ENCODE data around the gene ABLIM1. TPM values are rescaled to one million over a fixed set of nuclear protein-coding genes. Genes with fewer than 3 reads are reported as not detected.

ABLIM1 gene
- total RNA-seq, 4 donors from 2014 or later, result 84.7 to 203 (median 150) TPM

DNA sequence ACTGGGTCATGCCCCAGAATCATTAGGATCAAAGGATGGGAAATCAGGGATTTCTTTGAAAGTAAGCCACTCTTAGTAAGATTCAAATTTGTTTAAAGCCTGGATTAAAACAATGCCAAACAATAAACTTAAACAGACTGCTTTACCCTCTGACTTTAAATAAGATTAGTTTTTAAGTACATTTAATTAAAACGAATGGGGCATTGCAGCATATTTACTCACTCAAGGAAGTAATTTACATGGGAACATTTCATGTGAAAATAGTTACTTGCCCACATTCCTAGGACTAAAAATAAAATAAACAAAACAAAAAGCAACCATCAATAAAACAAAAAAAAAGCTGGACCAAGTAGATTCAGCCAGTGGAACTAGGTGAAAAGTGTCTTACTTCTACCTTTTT, 7.8 kb downstream of the ABLIM1 start:
- no peak for DNase-seq
- intact Hi-C loops (cut with DNase I; ENCODE audit: low total_unique reads) (no loop called here), in situ Hi-C loops (cut with MboI; ENCODE audit: low sequenced_read_pairs in 4 of 4) (no loop called here)
- no peaks in the 10 kb centered on the region for H3K36me3 ChIP-seq
- no peak for ATAC-seq
- peaks cover 7 to 40% of the 10 kb centered on the region in 2 donors for H3K4me1 ChIP-seq
- no peaks in the 10 kb centered on the region for H3K27me3 ChIP-seq
- no peaks in the 10 kb centered on the region for H3K9me3 ChIP-seq
- peak overlapping the region in 3 of 4 donors; percentile 51 to 70 (median 53) for H3K27ac ChIP-seq
- no peak overlapping the region for H3K4me3 ChIP-seq
- no peak for TF ChIP-seq POLR2A (IDR thresholded peaks at IDR 0.05)
- TF ChIP-seq, protein P1, sequence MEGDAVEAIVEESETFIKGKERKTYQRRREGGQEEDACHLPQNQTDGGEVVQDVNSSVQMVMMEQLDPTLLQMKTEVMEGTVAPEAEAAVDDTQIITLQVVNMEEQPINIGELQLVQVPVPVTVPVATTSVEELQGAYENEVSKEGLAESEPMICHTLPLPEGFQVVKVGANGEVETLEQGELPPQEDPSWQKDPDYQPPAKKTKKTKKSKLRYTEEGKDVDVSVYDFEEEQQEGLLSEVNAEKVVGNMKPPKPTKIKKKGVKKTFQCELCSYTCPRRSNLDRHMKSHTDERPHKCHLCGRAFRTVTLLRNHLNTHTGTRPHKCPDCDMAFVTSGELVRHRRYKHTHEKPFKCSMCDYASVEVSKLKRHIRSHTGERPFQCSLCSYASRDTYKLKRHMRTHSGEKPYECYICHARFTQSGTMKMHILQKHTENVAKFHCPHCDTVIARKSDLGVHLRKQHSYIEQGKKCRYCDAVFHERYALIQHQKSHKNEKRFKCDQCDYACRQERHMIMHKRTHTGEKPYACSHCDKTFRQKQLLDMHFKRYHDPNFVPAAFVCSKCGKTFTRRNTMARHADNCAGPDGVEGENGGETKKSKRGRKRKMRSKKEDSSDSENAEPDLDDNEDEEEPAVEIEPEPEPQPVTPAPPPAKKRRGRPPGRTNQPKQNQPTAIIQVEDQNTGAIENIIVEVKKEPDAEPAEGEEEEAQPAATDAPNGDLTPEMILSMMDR (IDR thresholded peaks at IDR 0.05 in 4 of 5, conservative IDR thresholded peaks at IDR 0.05 in 1 of 5), result no peak

DNA sequence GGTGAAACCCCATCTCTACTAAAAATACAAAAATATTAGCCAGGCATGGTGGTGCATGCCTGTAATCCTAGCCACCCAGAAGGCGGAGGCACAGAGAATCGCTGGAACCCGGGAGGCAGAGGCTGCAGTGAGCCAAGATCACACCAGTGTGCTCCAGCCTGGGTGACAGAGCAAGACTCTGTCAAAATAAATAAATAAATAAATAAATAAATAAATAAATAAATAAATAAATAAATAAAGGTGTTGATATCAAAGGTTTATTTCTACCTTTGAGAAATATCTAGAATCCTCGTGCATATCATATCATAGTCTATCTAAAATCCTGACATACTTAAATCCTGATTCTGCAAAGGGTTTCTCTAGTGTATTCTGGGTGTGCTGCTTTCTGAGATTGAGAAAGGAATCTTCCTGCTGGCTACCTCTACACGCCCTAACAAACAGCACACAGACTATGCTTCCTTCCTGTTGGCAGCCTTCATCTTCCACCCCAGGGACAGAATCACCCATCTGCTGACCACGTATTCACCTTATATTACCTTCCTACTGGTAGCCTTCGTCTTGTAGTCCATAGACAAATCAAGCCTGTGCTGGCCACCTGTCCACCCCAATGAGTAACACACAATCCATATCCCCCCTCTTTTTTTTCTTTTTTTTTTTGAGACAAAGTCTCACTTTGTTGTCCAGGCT, 8.7 kb downstream of the ABLIM1 start:
- peak in 1 of 2 donors; percentile 34 for ATAC-seq
- peaks cover 7 to 40% of the 10 kb centered on the region in 2 donors for H3K4me1 ChIP-seq

DNA sequence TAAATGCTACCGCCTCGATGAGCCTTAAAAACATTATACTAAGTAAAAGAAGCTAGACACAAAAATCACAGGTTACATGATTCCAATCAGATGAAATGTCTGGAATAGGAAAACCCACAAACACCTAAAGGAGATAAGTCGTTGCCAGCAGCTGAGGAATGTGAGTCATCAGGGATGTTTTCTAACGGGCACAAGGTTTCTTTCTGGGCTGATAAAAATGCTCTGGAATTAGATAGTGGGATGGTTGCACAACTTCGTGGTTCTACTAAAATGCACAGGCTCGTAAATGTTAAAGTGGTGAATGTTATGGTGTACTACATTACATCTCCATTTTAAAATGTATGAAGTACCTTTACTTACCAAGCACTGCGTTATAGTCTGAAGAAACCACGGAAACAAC, 9.7 kb downstream of the ABLIM1 start:
- no peak overlapping the region for H3K4me3 ChIP-seq

More for the DNA sequence above, 8.7 kb downstream of the ABLIM1 start:
- Histone ChIP-seq H3K27ac (peak overlapping the region; percentile 41 to 70 (median 52)), H3K27me3 (no peaks in the 10 kb centered on the region), H3K4me3 (no peak overlapping the region), H3K36me3 (no peaks in the 10 kb centered on the region), H3K9me3 (no peaks in the 10 kb centered on the region)
- in situ Hi-C loops (cut with MboI; ENCODE audit: low sequenced_read_pairs in 4 of 4), result no loop called here
- no peak for TF ChIP-seq POLR2A (IDR thresholded peaks at IDR 0.05)
- TF ChIP-seq, protein P1 (IDR thresholded peaks at IDR 0.05 in 4 of 5, conservative IDR thresholded peaks at IDR 0.05 in 1 of 5), result no peak
- intact Hi-C loops (cut with DNase I; ENCODE audit: low total_unique reads), result no loop called here
- no peak for DNase-seq

DNA sequence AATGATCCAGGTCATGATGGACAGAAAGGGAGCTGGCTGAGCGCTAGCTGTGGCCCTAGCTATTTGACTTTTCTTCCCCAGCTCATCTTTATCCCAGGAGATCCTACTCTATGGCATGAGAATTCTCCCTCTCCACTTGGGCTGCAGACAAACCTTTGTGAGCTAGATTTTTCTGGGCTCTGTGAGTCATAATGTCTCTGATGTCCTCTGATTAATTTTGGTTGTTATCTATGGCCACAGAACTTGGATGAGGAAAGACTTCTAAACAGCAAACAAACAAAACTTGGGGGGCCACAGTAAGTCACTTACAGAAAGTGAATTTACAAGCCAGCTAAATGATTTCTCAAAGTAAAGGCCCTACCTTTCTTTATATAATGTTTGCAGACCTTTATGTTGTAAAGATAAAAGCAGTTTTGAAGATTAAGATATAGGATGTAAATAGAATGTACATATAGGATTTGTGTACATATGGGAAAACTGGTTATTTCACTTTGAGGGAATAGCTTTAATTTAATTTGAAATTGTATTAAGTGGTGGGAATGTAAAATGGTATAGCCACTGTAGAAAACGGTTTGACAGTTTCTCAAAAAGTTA, 10.4 kb downstream of the ABLIM1 start:
- Histone ChIP-seq H3K4me3 (no peak overlapping the region), H3K27me3 (no peaks in the 10 kb centered on the region), H3K27ac (peak overlapping the region in 3 of 4 donors; percentile 2 to 70 (median 53)), H3K4me1 (peaks cover 7 to 30% of the 10 kb centered on the region in 2 donors), H3K9me3 (no peaks in the 10 kb centered on the region), H3K36me3 (no peaks in the 10 kb centered on the region)
- in situ Hi-C loops (cut with MboI; ENCODE audit: low sequenced_read_pairs in 4 of 4), result no loop called here
- intact Hi-C loops (cut with DNase I; ENCODE audit: low total_unique reads), result no loop called here
- DNase-seq, result no peak
- ATAC-seq, result no peak
- no peak for TF ChIP-seq POLR2A (IDR thresholded peaks at IDR 0.05)
- TF ChIP-seq, protein P1 (IDR thresholded peaks at IDR 0.05 in 4 of 5, conservative IDR thresholded peaks at IDR 0.05 in 1 of 5), result no peak

More for the DNA sequence above, 9.7 kb downstream of the ABLIM1 start:
- Histone ChIP-seq H3K36me3 (no peaks in the 10 kb centered on the region), H3K4me1 (peaks cover 7 to 34% of the 10 kb centered on the region in 2 donors), H3K27ac (peak overlapping the region; percentile 41 to 70 (median 52)), H3K27me3 (no peaks in the 10 kb centered on the region), H3K9me3 (no peaks in the 10 kb centered on the region)
- in situ Hi-C loops (cut with MboI; ENCODE audit: low sequenced_read_pairs in 4 of 4) (no loop called here), intact Hi-C loops (cut with DNase I; ENCODE audit: low total_unique reads) (no loop called here)
- DNase-seq, result no peak
- no peak for TF ChIP-seq POLR2A (IDR thresholded peaks at IDR 0.05)
- TF ChIP-seq, protein P1 (IDR thresholded peaks at IDR 0.05 in 4 of 5, conservative IDR thresholded peaks at IDR 0.05 in 1 of 5), result no peak
- no peak for ATAC-seq
